ENCODE results near the gene SLC7A6.

DNA sequence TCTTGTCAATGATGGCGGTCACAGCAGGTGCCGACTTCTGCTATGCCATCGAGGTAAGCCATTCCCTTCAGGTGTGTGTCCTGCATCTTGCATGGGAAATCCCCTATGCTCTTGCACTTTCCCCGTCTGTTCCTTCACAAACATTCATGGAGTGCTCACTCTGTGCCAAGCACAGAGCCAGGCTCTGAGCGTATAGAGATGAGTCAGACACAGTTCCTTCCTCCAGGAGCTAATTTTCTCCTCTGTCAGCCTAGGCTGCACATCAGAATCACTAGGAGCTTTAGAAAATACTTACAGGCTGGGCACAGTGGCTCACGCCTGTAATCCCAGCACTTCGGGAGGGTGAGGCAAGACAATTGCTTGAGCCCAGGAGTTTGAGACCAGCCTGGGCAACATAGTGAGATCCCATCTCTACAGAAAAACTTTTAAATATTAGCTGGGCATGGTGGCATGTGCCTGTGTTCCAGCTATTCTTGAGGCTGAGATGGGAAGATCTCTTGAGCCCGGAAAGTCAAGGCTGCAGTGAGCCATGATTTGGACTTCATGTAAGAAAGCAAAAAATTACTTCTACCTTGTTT, 60.5 kb downstream of the SLC7A6 start:
- TF ChIP-seq TCF4 (CRISPR knock-in tag; IDR thresholded peaks at IDR 0.05; ENCODE audit: borderline replicate concordance) (no peak), RARB (CRISPR knock-in tag; IDR thresholded peaks at IDR 0.05) (no peak), ZFP3 (CRISPR knock-in tag; IDR thresholded peaks at IDR 0.05) (no peak), TOX (CRISPR knock-in tag; IDR thresholded peaks at IDR 0.05; ENCODE audit: borderline replicate concordance) (no peak), GLIS3 (CRISPR knock-in tag; IDR thresholded peaks at IDR 0.05) (no peak), ZC3H10 (CRISPR knock-in tag; IDR thresholded peaks at IDR 0.05) (no peak), ESRRG (CRISPR knock-in tag; IDR thresholded peaks at IDR 0.05) (no peak), CREB5 (CRISPR knock-in tag; IDR thresholded peaks at IDR 0.05; ENCODE audit: low read depth) (no peak), ZFP30 (CRISPR knock-in tag; IDR thresholded peaks at IDR 0.05) (no peak)
- TF ChIP-seq, protein P1, sequence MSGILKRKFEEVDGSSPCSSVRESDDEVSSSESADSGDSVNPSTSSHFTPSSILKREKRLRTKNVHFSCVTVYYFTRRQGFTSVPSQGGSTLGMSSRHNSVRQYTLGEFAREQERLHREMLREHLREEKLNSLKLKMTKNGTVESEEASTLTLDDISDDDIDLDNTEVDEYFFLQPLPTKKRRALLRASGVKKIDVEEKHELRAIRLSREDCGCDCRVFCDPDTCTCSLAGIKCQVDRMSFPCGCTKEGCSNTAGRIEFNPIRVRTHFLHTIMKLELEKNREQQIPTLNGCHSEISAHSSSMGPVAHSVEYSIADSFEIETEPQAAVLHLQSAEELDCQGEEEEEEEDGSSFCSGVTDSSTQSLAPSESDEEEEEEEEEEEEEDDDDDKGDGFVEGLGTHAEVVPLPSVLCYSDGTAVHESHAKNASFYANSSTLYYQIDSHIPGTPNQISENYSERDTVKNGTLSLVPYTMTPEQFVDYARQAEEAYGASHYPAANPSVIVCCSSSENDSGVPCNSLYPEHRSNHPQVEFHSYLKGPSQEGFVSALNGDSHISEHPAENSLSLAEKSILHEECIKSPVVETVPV (CRISPR knock-in tag; IDR thresholded peaks at IDR 0.05) = no peak
- TF ChIP-seq, protein P2, sequence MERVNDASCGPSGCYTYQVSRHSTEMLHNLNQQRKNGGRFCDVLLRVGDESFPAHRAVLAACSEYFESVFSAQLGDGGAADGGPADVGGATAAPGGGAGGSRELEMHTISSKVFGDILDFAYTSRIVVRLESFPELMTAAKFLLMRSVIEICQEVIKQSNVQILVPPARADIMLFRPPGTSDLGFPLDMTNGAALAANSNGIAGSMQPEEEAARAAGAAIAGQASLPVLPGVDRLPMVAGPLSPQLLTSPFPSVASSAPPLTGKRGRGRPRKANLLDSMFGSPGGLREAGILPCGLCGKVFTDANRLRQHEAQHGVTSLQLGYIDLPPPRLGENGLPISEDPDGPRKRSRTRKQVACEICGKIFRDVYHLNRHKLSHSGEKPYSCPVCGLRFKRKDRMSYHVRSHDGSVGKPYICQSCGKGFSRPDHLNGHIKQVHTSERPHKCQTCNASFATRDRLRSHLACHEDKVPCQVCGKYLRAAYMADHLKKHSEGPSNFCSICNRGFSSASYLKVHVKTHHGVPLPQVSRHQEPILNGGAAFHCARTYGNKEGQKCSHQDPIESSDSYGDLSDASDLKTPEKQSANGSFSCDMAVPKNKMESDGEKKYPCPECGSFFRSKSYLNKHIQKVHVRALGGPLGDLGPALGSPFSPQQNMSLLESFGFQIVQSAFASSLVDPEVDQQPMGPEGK (CRISPR knock-in tag; IDR thresholded peaks at IDR 0.05; ENCODE audit: borderline replicate concordance) = no peak

All from SK-N-SH treated with all-trans-retinoic acid at 6 μM for 48 hours (cell line).